ENCODE measurements around the gene SPEN.
A peak's percentile ranks its signal among the peaks of the same experiment; 100 is the strongest.

Gene SPEN

DNA sequence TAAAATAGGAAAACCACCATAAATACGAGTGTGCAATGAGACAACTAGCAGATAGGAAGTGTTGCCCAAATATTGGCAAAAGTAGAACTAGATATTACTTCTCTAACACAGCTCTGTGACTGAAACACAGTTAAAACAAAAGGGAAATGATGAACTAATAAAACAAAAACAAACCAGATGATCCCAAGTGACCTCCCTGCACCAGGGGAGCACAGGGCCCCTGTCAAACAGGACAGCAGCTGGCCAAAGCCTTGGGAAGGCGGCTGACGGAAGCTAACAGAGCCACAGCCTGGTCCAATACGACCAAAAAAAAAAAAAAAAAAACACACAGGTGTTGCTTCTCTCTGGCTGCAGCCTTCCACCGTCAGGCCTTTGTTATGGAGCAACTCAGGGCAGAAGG lies 110.6 kb downstream of the SPEN start:
- Histone ChIP-seq H3K4me1 (ENCODE audit: control insufficient read depth, insufficient read depth, low read length) (peaks cover 19% of the 10 kb centered on the region), H3K9ac (ENCODE audit: low read length in 2 of 2) (no peak overlapping the region), H3K27me3 (ENCODE audit: control insufficient read depth in 1 of 2, insufficient read depth in 2 of 2, low read length in 2 of 2) (no peaks in the 10 kb centered on the region), H3K27ac (ENCODE audit: low read length) (no peak overlapping the region), H3K4me3 (ENCODE audit: low read length in 2 of 2) (no peak overlapping the region), H3K36me3 (ENCODE audit: control insufficient read depth in 2 of 2, insufficient read depth in 2 of 2, low read length in 2 of 2) (no peaks in the 10 kb centered on the region), H3K9me3 (ENCODE audit: control insufficient read depth in 2 of 2, low read length in 2 of 2) (no peaks in the 10 kb centered on the region)

DNA sequence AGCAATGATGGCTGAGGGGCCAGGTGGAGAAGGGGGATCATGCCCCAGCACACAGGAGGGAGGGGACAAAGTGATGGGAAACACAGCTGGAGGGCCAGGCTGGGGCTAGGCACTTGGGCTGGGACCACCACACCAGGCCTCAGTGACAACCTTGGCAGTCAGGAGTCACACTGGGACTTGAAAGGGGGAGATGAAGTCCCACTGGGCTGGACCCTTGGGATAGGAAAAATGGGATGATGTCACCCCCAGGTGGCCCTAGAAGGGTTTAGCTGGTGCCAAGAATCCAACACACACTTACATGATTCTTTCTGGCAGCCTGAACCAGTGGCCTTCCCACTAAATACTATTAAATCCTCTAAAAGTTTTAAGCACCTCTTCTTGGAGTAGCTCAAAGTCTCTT lies 111.3 kb downstream of the SPEN start:
- Histone ChIP-seq H3K27ac (ENCODE audit: low read length) (no peak overlapping the region), H3K4me1 (ENCODE audit: control insufficient read depth, insufficient read depth, low read length) (peaks cover 12% of the 10 kb centered on the region), H3K9me3 (ENCODE audit: control insufficient read depth in 2 of 2, low read length in 2 of 2) (no peaks in the 10 kb centered on the region), H3K27me3 (ENCODE audit: control insufficient read depth in 1 of 2, insufficient read depth in 2 of 2, low read length in 2 of 2) (no peaks in the 10 kb centered on the region), H3K9ac (ENCODE audit: low read length in 2 of 2) (peak overlapping the region in 1 of 2 donors; percentile 20), H3K4me3 (ENCODE audit: low read length in 2 of 2) (no peak overlapping the region), H3K36me3 (ENCODE audit: control insufficient read depth in 2 of 2, insufficient read depth in 2 of 2, low read length in 2 of 2) (no peaks in the 10 kb centered on the region)

DNA sequence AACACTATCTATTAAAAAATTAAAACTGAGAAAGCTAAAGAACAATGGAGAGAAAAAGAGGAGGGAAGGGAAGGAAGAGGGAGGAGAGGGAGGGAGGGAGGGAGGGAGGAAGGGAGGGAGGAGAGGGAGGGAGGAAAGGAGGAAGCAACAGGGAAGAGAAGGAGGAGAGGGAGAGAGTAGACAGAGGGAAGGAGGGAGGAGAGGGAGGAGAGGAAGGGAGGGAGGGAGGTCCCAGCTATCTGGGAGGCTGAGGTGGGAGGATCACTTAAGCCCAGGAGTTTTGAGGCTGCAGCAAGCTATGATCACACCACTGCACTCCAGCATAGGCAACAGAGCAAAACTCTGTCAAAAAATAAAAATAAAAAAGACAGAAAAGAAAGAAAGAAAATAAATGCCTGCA lies 111.9 kb downstream of the SPEN start:
- Histone ChIP-seq H3K27ac (ENCODE audit: low read length) (no peak overlapping the region), H3K9ac (ENCODE audit: low read length in 2 of 2) (no peak overlapping the region), H3K27me3 (ENCODE audit: control insufficient read depth in 1 of 2, insufficient read depth in 2 of 2, low read length in 2 of 2) (no peaks in the 10 kb centered on the region), H3K9me3 (ENCODE audit: control insufficient read depth in 2 of 2, low read length in 2 of 2) (no peaks in the 10 kb centered on the region), H3K4me3 (ENCODE audit: low read length in 2 of 2) (no peak overlapping the region), H3K4me1 (ENCODE audit: control insufficient read depth, insufficient read depth, low read length) (peaks cover 7% of the 10 kb centered on the region), H3K36me3 (ENCODE audit: control insufficient read depth in 2 of 2, insufficient read depth in 2 of 2, low read length in 2 of 2) (no peaks in the 10 kb centered on the region)

DNA sequence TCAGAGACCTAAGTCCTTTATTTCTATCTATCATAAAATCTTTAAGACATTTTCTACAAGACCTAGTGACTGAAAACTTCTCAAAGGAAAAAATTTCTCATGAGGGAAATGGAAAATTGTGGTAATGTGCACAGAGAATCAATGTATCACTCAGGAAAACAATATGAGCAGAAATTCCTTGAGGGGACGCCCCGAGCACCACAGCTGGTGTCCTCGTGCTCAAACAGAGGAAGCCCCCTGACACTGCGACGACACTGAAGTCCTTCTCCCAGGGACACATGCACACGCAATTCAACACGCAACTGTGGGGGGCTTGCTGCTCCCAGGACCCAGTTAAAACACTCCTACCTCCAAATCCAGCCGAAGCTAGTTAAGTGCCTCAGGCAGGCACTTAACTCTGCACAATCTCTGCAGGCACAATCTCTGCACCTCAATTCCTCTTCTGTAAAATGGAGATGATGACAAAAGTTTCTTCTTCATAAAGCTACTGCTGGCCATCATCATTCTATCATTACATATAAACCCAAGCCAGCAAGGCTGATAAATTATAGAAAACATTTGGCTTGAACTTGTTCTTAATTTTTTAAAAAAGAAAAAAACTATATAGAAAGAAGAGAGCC lies 112.4 kb downstream of the SPEN start:
- H3K36me3 ChIP-seq (ENCODE audit: control insufficient read depth in 2 of 2, insufficient read depth in 2 of 2, low read length in 2 of 2): no peaks in the 10 kb centered on the region
- H3K9me3 ChIP-seq (ENCODE audit: control insufficient read depth in 2 of 2, low read length in 2 of 2): no peaks in the 10 kb centered on the region
- H3K9ac ChIP-seq (ENCODE audit: low read length in 2 of 2): no peak overlapping the region
- peaks cover 7% of the 10 kb centered on the region for H3K4me1 ChIP-seq (ENCODE audit: control insufficient read depth, insufficient read depth, low read length)
- no peaks in the 10 kb centered on the region for H3K27me3 ChIP-seq (ENCODE audit: control insufficient read depth in 1 of 2, insufficient read depth in 2 of 2, low read length in 2 of 2)
- no peak overlapping the region for H3K4me3 ChIP-seq (ENCODE audit: low read length in 2 of 2)
- H3K27ac ChIP-seq (ENCODE audit: low read length): no peak overlapping the region

DNA sequence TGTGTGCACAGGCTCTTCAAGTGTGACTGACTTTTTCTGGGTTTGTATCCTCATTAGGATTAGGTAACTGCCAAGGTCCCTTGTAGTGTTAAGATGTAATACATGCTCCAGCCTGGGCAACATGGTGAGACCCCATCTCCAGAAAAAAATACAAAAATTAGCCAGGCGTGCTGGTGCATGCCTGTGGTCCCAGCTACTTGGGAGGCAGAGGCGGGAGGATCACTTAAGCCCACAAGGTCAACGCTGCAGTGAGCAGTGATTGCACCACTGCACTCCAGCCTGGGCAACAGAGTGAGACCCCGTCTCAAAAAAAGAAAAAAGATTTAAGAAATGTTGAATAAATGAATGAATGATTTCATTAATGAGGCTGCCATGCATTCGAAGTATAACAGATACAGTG lies 113.3 kb downstream of the SPEN start:
- Histone ChIP-seq H3K9me3 (ENCODE audit: control insufficient read depth in 2 of 2, low read length in 2 of 2) (no peaks in the 10 kb centered on the region), H3K4me3 (ENCODE audit: low read length in 2 of 2) (no peak overlapping the region), H3K27ac (ENCODE audit: low read length) (no peak overlapping the region), H3K9ac (ENCODE audit: low read length in 2 of 2) (no peak overlapping the region), H3K27me3 (ENCODE audit: control insufficient read depth in 1 of 2, insufficient read depth in 2 of 2, low read length in 2 of 2) (no peaks in the 10 kb centered on the region), H3K36me3 (ENCODE audit: control insufficient read depth in 2 of 2, insufficient read depth in 2 of 2, low read length in 2 of 2) (no peaks in the 10 kb centered on the region), H3K4me1 (ENCODE audit: control insufficient read depth, insufficient read depth, low read length) (peaks cover 11% of the 10 kb centered on the region)

DNA sequence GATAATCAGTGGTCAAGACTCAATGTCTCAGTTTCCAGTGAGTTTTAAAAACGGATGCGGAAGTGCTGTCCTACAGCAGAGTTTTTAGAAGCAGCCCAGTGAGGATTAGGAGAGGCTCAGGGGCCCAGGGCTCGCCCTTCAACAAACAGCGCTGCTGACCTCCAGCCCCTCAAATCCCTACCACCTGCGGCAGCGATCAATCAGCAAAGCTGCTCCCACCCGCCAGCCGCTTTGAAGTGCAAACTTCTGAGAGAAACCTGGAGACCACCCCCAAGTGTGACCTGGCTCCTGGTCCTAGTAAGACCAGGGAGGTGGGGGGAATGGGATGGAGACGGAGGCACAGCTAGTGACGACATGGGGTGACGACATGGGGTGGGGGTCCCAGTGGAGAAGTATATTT lies 114.0 kb downstream of the SPEN start:
- Histone ChIP-seq H3K36me3 (ENCODE audit: control insufficient read depth in 2 of 2, insufficient read depth in 2 of 2, low read length in 2 of 2) (no peaks in the 10 kb centered on the region), H3K4me3 (ENCODE audit: low read length in 2 of 2) (no peak overlapping the region), H3K27me3 (ENCODE audit: control insufficient read depth in 1 of 2, insufficient read depth in 2 of 2, low read length in 2 of 2) (no peaks in the 10 kb centered on the region), H3K27ac (ENCODE audit: low read length) (no peak overlapping the region), H3K9me3 (ENCODE audit: control insufficient read depth in 2 of 2, low read length in 2 of 2) (no peaks in the 10 kb centered on the region), H3K4me1 (ENCODE audit: control insufficient read depth, insufficient read depth, low read length) (peaks cover 18% of the 10 kb centered on the region), H3K9ac (ENCODE audit: low read length in 2 of 2) (no peak overlapping the region)

DNA sequence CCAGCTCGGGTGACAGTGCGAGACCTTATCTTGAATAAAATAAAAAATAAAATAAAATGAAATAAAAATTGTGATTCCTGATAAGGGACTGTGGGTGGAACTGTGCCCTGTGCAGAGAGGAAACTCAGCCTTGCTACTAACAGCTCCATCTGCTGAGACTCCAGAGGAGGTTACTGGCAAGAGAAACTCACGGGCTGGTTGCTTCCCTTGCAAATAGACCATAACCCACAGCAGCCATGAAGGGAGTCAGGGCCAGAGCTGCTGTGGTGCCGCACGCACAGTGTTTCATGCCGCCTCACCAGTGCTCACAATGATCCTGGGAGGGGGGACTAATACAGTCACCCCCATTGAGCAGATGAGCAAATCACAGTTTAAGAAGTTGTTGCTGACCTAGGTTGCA lies 114.7 kb downstream of the SPEN start:
- Histone ChIP-seq H3K9ac (ENCODE audit: low read length in 2 of 2) (no peak overlapping the region), H3K9me3 (ENCODE audit: control insufficient read depth in 2 of 2, low read length in 2 of 2) (no peaks in the 10 kb centered on the region), H3K4me1 (ENCODE audit: control insufficient read depth, insufficient read depth, low read length) (peaks cover 18% of the 10 kb centered on the region), H3K27ac (ENCODE audit: low read length) (no peak overlapping the region), H3K36me3 (ENCODE audit: control insufficient read depth in 2 of 2, insufficient read depth in 2 of 2, low read length in 2 of 2) (no peaks in the 10 kb centered on the region), H3K4me3 (ENCODE audit: low read length in 2 of 2) (no peak overlapping the region), H3K27me3 (ENCODE audit: control insufficient read depth in 1 of 2, insufficient read depth in 2 of 2, low read length in 2 of 2) (no peaks in the 10 kb centered on the region)

DNA sequence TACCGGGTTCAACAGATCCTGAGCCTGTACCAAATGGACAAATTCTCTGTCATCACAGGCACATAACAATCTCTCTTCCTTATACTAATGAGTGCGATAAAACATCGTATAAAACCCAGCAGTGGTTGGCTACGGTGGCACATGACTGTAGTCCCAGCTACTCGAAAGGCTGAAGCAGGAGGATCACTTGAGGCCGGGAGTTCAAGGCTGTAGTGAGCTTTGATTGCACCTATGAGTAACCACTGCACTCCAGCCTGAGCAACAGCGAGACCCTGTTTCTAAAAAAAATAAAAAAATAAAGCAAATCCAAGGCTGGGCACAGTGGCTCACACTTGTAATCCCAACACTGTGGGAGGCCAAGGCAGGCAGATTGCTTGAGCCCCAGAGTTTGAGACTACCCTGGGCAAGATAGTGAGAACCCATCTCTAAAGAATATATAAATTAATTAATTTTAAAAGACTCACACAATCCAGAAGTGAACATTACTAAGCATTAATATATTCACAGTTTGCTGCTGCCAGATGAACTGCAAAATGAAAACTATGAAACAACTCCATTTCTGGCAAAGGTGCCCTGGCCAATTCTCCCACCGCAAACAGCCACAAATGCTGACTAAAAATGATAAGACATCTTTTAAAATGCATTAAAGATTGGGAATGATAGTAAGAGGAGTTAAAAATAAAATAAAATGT lies 115.3 kb downstream of the SPEN start:
- Histone ChIP-seq H3K36me3 (ENCODE audit: control insufficient read depth in 2 of 2, insufficient read depth in 2 of 2, low read length in 2 of 2) (no peaks in the 10 kb centered on the region), H3K27me3 (ENCODE audit: control insufficient read depth in 1 of 2, insufficient read depth in 2 of 2, low read length in 2 of 2) (no peaks in the 10 kb centered on the region), H3K9ac (ENCODE audit: low read length in 2 of 2) (peak overlapping the region in 1 of 2 donors; percentile 5), H3K9me3 (ENCODE audit: control insufficient read depth in 2 of 2, low read length in 2 of 2) (no peaks in the 10 kb centered on the region), H3K4me1 (ENCODE audit: control insufficient read depth, insufficient read depth, low read length) (peaks cover 18% of the 10 kb centered on the region), H3K27ac (ENCODE audit: low read length) (no peak overlapping the region), H3K4me3 (ENCODE audit: low read length in 2 of 2) (no peak overlapping the region)

DNA sequence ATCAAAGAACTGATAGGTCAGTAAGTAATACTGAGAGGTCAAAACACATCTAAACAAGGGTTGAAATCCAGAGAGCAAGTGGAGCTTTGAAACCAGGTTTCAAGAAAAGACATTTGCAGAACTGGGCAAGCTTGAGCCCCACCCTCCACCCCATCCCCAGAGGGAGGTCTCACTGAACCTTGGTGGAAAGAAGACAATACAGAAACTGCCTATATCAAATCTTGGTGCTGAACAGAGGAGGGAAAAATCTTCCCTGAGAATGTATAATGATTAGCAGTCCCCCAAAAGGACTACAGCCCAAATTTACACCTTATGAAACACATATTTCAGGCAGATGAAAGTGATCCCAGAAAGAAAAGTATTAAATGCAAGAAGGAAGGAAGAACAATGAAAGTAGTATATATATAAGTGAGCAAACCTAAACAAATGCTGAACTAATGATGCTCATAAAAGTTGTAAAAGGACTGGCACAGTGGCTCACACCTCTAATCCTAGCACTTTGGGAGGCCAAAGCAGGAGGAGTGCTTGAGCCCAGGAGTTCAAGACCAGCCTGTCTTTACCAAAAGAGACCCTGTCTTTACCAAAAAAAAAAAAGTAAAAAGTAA lies 116.0 kb downstream of the SPEN start:
- Histone ChIP-seq H3K27ac (ENCODE audit: low read length) (no peak overlapping the region), H3K36me3 (ENCODE audit: control insufficient read depth in 2 of 2, insufficient read depth in 2 of 2, low read length in 2 of 2) (peaks cover 0 to 1% of the 10 kb centered on the region in 2 donors), H3K9ac (ENCODE audit: low read length in 2 of 2) (peak overlapping the region in 1 of 2 donors; percentile 5), H3K27me3 (ENCODE audit: control insufficient read depth in 1 of 2, insufficient read depth in 2 of 2, low read length in 2 of 2) (no peaks in the 10 kb centered on the region), H3K9me3 (ENCODE audit: control insufficient read depth in 2 of 2, low read length in 2 of 2) (no peaks in the 10 kb centered on the region), H3K4me3 (ENCODE audit: low read length in 2 of 2) (no peak overlapping the region), H3K4me1 (ENCODE audit: control insufficient read depth, insufficient read depth, low read length) (peaks cover 16% of the 10 kb centered on the region)

DNA sequence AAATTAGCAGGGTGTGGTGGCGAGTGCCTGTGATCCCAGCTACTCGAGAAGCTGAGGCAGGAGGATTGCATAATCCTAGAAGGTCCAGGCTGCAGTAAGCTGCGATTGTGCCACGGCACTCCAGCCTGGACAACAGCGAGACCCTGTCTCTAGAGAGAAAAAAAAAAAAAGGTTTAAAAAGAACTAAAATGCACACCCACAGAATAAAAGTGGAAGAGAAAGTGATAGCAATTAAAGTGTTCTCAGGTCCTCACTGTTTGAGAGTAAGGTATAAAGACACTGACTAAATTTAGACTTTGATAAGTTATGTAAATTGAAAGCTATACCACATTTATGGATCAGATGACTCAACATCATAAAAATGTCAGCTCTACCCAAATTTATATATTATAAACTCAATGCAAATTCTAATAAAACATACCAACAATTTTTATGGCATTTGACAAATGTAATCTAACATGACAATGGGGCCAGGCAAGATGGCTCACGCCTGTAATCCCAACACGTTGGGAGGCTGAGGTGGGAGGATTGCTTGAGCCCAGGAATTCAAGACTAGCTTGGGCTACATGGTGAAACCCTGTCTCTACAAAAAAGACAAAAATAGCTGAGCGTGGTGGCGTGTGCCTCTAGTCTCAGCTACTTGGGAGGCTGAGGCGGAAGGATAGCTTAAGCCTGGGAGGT lies 116.6 kb downstream of the SPEN start:
- H3K9me3 ChIP-seq (ENCODE audit: control insufficient read depth in 2 of 2, low read length in 2 of 2): no peaks in the 10 kb centered on the region
- H3K4me3 ChIP-seq (ENCODE audit: low read length in 2 of 2): no peak overlapping the region
- peaks cover 11% of the 10 kb centered on the region for H3K4me1 ChIP-seq (ENCODE audit: control insufficient read depth, insufficient read depth, low read length)
- H3K27ac ChIP-seq (ENCODE audit: low read length): no peak overlapping the region
- H3K27me3 ChIP-seq (ENCODE audit: control insufficient read depth in 1 of 2, insufficient read depth in 2 of 2, low read length in 2 of 2): no peaks in the 10 kb centered on the region
- no peak overlapping the region for H3K9ac ChIP-seq (ENCODE audit: low read length in 2 of 2)
- peaks cover 0 to 7% of the 10 kb centered on the region in 2 donors for H3K36me3 ChIP-seq (ENCODE audit: control insufficient read depth in 2 of 2, insufficient read depth in 2 of 2, low read length in 2 of 2)
